ENCODE measurements around the gene EPB42.

The EPB42 gene

GRCh38 chr15:43219929-43220928, 589 bp downstream of the EPB42 start:
- H3K27me3 ChIP-seq, result no peaks in the 10 kb centered on the region
- no peak overlapping the region for H3K27ac ChIP-seq
- TF ChIP-seq Cebpa-rat (IDR thresholded peaks at IDR 0.05), result no peak
- no peaks in the 10 kb centered on the region for H4K20me1 ChIP-seq
- no peaks in the 10 kb centered on the region for H3K36me3 ChIP-seq
- no peak overlapping the region for H3K9ac ChIP-seq
- peaks cover 0 to 18% (median 7%) of the 10 kb centered on the region in 11 experiments; a peak in 11 of 22 replicates for H3K9me3 ChIP-seq (replicated peaks in 1 of 11)
- H3K4me3 ChIP-seq, result no peak overlapping the region
- no peaks in the 10 kb centered on the region; a peak in 1 of 20 replicates for H3K4me1 ChIP-seq
- H3K4me2 ChIP-seq, result no peak overlapping the region

GRCh38 chr15:43218908-43219706, 1.7 kb downstream of the EPB42 start:
- no peak for TF ChIP-seq Cebpa-rat (IDR thresholded peaks at IDR 0.05)
- H3K4me1 ChIP-seq, result no peaks in the 10 kb centered on the region

GRCh38 chr15:43215961-43216360, 4.9 kb downstream of the EPB42 start:
- Histone ChIP-seq H3K27me3 (no peaks in the 10 kb centered on the region), H3K4me3 (no peak overlapping the region), H4K20me1 (no peaks in the 10 kb centered on the region), H3K4me1 (no peaks in the 10 kb centered on the region), H3K4me2 (no peak overlapping the region), H3K27ac (no peak overlapping the region), H3K9me3 (replicated peaks in 1 of 11) (peaks cover 0 to 18% (median 7%) of the 10 kb centered on the region in 11 experiments; a peak in 11 of 22 replicates), H3K9ac (no peak overlapping the region), H3K36me3 (no peaks in the 10 kb centered on the region)
- no peak for TF ChIP-seq Cebpa-rat (IDR thresholded peaks at IDR 0.05)

More at GRCh38 chr15:43218908-43219706, 1.7 kb downstream of the EPB42 start:
- H3K27me3 ChIP-seq, result no peaks in the 10 kb centered on the region
- no peaks in the 10 kb centered on the region for H4K20me1 ChIP-seq
- no peak overlapping the region for H3K4me3 ChIP-seq
- no peak overlapping the region for H3K9ac ChIP-seq
- H3K27ac ChIP-seq, result no peak overlapping the region
- no peaks in the 10 kb centered on the region for H3K36me3 ChIP-seq
- H3K9me3 ChIP-seq (replicated peaks in 1 of 11), result peaks cover 0 to 18% (median 7%) of the 10 kb centered on the region in 11 experiments; a peak in 11 of 22 replicates
- no peak overlapping the region for H3K4me2 ChIP-seq

DNA sequence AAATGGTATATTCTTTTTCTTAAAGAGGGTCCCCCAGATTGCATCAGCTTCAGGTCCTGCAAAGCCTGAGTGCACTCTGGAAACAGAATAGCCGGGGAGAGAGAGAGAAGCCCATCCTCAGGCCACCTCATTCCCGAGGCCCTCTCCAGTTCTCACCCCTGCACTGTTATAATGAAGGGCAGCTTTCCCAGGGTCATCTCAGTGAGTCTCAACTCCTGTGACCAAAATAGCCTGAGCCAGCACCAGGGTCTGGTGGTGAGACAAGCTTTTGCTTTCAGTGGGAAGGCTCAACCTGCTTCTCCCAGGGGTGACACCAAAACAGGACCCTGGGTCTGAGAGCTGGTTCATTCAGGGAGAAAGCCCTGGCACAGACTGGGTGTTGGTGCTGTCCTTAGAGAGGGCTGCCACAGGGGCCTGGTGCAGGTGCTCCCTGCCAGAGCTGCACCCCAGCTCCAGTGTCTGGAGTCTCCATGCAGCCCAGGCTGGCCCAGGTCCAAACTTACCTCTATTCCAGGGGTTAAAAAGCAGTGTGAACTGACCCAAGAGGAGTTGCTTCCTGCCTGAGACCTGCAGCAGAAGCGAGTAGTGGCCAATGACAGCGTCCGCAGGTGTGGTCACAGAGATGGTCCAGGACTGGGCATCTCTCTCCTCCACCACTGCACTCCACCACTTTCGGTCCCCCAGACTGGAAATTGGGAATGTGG, 6.1 kb downstream of the EPB42 start:
- Histone ChIP-seq H3K9ac (no peak overlapping the region), H3K36me3 (no peaks in the 10 kb centered on the region), H3K4me3 (no peak overlapping the region), H3K27ac (no peak overlapping the region), H4K20me1 (no peaks in the 10 kb centered on the region; a peak in 1 of 22 replicates), H3K27me3 (no peaks in the 10 kb centered on the region), H3K4me2 (no peak overlapping the region), H3K9me3 (replicated peaks in 1 of 11) (peaks cover 0 to 18% (median 7%) of the 10 kb centered on the region in 11 experiments; a peak in 11 of 22 replicates), H3K4me1 (no peaks in the 10 kb centered on the region)
- TF ChIP-seq Cebpa-rat (IDR thresholded peaks at IDR 0.05), result no peak

- H3K9ac ChIP-seq, result no peak overlapping the region
- H3K4me3 ChIP-seq, result no peak overlapping the region
- H4K20me1 ChIP-seq, result no peaks in the 10 kb centered on the region; a peak in 1 of 22 replicates
- H3K4me2 ChIP-seq, result no peak overlapping the region
- H3K27me3 ChIP-seq, result no peaks in the 10 kb centered on the region
- no peaks in the 10 kb centered on the region for H3K36me3 ChIP-seq
- no peak overlapping the region for H3K27ac ChIP-seq
- H3K9me3 ChIP-seq (replicated peaks in 1 of 11), result peaks cover 0 to 18% (median 7%) of the 10 kb centered on the region in 11 experiments; a peak in 11 of 22 replicates
- H3K4me1 ChIP-seq, result no peaks in the 10 kb centered on the region
- no peak for TF ChIP-seq Cebpa-rat (IDR thresholded peaks at IDR 0.05)
These were observed 6.6 kb downstream of the EPB42 start for GRCh38 chr15:43214169-43214568.

- Histone ChIP-seq H3K27me3 (no peaks in the 10 kb centered on the region), H3K9me3 (replicated peaks in 1 of 11) (peaks cover 0 to 18% (median 7%) of the 10 kb centered on the region in 11 experiments; a peak in 11 of 22 replicates), H3K27ac (no peak overlapping the region), H3K9ac (no peak overlapping the region), H3K4me1 (peaks cover 0 to 2% (median 0%) of the 10 kb centered on the region in 10 experiments; a peak in 3 of 20 replicates), H3K4me3 (no peak overlapping the region), H4K20me1 (peaks cover 0 to 1% (median 0%) of the 10 kb centered on the region in 11 experiments; a peak in 2 of 22 replicates), H3K4me2 (no peak overlapping the region), H3K36me3 (no peaks in the 10 kb centered on the region)
- no peak for TF ChIP-seq Cebpa-rat (IDR thresholded peaks at IDR 0.05)
These were observed 7.4 kb downstream of the EPB42 start for GRCh38 chr15:43213466-43213865.

- TF ChIP-seq Cebpa-rat (IDR thresholded peaks at IDR 0.05), result no peak
- Histone ChIP-seq H3K9ac (no peak overlapping the region), H3K9me3 (replicated peaks in 1 of 11) (peaks cover 0 to 17% (median 7%) of the 10 kb centered on the region in 11 experiments; a peak in 11 of 22 replicates), H3K4me2 (no peak overlapping the region), H3K36me3 (no peaks in the 10 kb centered on the region), H3K27ac (no peak overlapping the region), H3K27me3 (no peaks in the 10 kb centered on the region), H3K4me1 (peaks cover 0 to 7% (median 4%) of the 10 kb centered on the region in 10 experiments; a peak in 11 of 20 replicates), H4K20me1 (peaks cover 0 to 6% (median 0%) of the 10 kb centered on the region in 11 experiments; a peak in 2 of 22 replicates), H3K4me3 (no peak overlapping the region)
These were observed 7.9 kb downstream of the EPB42 start for GRCh38 chr15:43212951-43213350.

DNA sequence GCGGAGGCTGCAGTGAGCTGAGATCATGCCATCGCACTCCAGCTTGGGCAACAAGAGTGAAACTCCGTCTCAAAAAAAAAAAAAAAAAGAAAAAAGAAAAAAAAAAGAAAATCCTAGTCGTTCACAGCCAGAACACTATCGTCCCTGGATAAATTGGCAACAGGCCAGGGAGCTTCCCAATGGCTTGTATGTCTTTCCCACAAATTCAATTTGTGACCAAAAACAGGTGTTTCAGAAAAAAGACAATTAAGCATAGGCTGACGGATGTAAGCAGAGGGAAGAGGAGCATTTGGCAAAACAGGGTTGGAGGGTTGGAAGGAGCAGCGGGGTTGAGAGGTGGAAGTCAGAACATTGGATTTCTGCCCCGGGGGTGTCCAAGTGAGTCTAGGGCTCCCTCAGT, 8.5 kb downstream of the EPB42 start:
- no peaks in the 10 kb centered on the region for H3K36me3 ChIP-seq
- H3K9ac ChIP-seq, result no peak overlapping the region
- no peak for TF ChIP-seq Cebpa-rat (IDR thresholded peaks at IDR 0.05)
- peaks cover 0 to 13% (median 7%) of the 10 kb centered on the region in 10 experiments; a peak in 11 of 20 replicates for H3K4me1 ChIP-seq
- peaks cover 0 to 6% (median 0%) of the 10 kb centered on the region in 11 experiments; a peak in 2 of 22 replicates for H4K20me1 ChIP-seq
- no peak overlapping the region for H3K4me2 ChIP-seq
- no peaks in the 10 kb centered on the region for H3K27me3 ChIP-seq
- no peak overlapping the region for H3K4me3 ChIP-seq
- no peak overlapping the region for H3K27ac ChIP-seq
- H3K9me3 ChIP-seq (replicated peaks in 1 of 11), result peaks cover 0 to 10% (median 5%) of the 10 kb centered on the region in 11 experiments; a peak in 11 of 22 replicates
